NCI-H146 (cell line): Measurements from ENCODE around the gene SORCS2.

ENCODE experiments used
- DNase-seq: peaks from one replicate; lab custom pipeline; 2025; lab: John Stamatoyannopoulos, UW

The SORCS2 gene

DNA sequence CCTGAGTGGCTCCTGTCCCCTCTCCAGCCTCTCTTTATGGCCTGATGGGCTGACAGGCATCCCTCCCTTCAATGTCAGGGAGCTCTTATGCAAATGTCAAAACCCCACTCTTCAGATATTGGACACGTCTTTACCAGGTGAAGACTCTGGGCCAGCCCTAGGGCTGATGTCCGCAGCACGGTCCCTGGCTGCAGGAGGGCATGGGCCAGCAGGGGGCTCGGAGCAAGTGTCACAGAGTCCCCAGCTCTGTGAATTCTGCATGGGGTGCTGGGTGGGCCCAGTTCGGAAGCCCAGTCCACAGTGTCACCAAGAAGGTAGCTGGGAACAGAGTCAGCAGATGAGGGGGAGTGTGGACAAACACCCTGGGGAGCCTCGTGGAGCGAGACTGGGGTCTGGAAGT is 282.0 kb downstream of the SORCS2 start:
- no peak for DNase-seq

DNA sequence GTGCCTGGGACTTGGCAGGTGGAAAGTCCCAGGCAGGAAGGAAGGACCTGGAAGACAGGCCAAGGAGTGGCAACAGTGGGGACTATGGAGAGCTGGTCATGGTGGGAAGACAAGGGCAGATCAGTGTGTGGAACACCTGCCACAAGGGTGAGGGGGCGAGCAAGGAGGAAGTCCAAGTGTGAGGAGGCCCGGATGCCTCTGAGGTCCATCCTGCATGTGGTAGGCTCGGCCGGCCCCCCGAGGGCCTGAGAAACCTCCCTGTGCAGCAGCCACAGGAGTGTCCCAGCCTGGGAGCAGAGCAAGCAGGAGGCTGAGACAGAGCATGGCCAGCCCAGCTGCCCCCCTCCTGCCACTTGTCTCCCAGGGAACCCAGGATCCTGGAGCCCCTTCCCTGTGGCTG is 282.9 kb downstream of the SORCS2 start:
- no peak for DNase-seq

DNA sequence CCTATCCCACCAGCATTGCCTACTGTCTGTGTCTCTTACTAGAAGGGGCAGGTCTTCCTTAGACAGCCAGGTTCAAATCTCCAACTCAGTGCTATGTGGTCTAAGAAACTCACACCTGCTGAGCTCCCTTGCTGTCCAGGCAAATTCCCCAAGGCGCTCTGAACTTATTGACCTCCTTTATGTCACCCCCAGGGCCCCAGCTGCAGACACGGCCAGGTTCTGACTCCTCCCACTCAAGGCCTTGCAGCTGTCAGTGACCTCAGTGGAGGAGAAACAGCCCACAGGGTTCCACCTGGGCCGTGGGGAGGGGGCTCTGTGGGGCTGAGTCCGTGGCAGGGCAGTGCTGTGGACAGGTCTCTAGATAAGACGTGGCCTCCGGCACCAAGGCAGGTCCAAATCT is 284.5 kb downstream of the SORCS2 start:
- no peak for DNase-seq

DNA sequence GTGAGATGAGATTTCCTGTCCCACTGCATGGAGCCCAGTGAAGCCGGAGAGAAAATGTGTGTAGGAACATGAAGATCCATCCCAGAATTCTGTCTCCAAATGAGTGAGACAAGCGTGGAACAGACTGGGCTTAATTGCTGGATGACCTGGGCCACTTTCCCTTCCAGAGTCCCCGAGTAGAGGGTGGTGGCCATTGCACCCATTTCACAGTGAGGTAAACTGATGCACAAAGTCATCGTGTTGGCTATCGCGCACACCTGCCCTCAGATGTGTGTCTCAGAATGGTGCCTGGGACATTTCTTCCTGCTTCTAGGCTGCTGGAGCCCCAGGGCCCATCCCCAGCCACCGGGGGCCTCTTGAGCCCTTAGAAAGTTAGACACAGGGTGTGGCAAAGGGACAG is 285.4 kb downstream of the SORCS2 start:
- DNase-seq, result no peak

DNA sequence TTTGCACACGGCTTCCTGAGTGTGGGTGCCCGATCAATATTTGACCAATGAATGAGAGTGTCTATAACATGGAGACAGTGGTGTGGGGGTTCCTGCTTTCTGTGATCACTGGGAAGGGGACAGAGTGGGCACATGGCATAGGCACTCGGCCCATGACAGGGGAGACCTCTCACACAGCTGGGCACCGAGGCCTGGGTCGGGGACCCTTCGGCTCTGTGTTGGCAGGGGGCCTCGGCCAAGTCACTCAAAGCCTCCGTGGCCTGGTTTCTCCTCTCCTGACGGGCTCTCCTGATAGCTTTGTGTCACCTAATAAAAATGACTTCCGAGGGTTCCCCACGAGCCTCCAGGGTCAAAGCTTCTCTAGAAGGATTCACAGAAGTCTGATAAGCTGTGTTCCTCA is 286.3 kb downstream of the SORCS2 start:
- DNase-seq, result no peak

DNA sequence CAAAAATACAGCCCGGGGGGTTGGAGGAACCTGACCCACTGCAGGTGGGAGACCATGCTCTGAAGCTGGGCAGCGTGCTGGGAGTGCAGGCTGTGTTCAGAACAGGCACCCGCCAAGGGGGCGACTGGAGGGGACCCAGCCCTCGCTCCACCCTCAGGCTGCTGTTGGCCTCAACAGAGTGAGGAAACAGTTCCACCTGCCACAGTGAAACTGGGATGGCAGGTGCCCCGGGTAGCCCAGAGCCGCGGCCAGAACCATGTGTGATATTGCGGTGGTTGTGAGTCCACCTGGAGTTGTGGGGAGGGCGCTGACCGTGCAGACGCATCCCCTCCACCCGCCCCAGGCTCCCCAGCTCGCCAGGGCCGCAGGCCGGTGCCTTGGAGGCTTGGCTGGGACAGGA is 288.1 kb downstream of the SORCS2 start:
- no peak for DNase-seq

DNA sequence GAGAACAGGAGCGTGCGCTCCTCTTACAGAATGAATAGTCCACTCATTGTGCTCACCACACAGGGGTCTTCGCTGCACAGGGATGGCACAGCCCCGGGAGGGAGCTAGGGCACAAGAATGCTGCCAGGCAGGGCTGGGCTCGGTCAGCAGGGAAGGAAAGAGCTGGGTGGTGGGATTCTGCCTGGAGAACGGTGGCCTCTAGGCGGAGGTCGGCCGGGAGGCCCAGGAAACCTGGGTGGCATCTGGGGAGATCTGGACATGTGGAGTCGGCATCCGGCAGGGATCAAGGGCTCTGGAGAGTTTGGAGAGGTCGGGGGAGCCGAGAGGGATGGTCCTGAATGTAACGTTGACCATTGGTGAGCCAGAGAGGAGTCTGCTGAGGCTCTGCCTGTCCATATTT is 288.9 kb downstream of the SORCS2 start:
- DNase-seq, result no peak

DNA sequence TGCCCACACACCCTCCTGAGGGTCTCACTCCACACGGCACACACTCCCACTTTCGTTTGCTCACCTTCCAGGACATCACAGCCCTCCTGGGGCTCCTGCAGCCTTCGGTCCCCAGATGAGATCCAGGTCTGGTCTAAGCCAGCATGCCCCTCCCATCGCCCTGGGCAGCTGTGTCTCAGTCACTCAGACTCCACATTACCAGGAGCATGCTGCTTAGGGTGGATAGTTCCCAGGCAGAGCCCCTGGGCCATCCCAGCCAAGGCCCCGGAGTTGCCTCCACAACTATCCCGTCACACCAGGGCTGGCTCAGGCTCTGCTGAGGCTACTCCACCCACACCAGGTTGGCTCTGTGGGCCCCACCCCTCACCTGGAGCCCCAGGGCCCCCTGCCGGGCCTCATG is 292.8 kb downstream of the SORCS2 start:
- no peak for DNase-seq

DNA sequence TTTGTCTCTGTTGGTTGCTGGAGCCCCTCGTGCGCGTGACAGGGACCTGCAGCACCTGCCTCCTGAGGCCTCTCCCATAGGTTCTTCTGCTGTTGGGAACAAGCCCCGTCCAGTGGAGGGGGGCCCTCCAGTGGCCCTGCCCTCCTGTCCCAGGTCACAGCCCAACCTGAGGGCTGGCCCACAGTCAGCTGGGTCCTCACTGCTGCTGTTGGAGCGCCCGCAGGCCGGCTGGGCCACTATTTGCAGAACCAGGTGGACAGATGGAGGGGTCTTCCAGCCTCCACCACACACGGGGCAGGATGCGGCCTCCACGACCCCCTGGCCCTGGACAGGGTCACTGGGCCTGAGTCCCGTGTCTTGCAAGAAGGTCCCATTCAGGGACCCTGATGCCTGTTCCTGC is 293.8 kb downstream of the SORCS2 start:
- no peak for DNase-seq

DNA sequence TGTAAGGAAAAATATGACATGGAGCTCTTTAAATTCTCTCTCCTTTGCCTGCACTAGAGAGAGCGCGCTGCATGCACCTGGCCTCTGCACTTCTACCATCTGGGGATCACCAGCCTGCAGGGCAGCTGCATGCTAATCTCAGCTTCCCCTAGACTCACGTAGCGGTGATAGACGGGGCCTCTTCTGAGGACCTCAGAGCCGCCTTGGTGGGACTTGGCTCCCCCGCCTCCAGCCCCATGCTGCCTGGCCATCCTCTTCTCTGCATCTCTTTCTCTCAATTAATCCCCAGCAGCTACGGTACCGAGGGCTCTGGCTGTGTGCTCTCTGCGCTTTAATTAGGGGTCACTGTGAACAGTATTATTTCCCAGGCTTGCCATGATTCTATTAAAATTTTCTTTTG is 295.2 kb downstream of the SORCS2 start:
- DNase-seq, result no peak

DNA sequence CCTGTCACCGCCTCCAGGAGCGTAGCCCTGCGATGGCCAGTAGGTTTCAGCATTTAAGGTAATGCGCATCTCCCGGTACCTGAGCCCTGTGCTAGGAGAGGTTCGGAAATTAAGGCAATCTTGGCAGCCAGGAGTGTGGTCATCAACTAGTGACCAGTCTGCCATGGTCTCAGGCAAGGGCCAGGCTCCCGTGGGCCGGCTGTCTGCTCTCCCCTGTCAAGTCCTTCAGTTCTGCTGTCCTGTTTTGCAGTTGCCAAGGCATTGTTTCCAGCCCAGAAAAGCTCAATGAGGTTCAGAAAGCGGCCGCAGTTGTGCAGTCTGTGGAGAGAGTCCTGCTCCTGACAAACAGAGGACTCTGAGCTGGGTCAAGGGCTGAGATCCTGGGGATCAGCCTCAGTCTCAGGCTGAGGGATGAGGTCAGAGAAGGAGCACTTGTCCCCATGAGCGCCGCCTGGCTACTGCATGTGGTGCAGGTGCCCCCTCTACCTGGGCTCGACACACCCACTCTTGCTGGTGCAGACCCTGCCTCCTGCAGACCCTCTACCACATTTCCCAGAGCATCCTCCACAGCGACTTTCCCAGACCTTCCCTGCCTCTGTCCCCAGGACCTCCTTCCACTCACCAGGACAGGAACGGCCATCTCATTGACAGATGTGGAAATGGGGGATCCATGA is 295.8 kb downstream of the SORCS2 start:
- DNase-seq, result no peak

DNA sequence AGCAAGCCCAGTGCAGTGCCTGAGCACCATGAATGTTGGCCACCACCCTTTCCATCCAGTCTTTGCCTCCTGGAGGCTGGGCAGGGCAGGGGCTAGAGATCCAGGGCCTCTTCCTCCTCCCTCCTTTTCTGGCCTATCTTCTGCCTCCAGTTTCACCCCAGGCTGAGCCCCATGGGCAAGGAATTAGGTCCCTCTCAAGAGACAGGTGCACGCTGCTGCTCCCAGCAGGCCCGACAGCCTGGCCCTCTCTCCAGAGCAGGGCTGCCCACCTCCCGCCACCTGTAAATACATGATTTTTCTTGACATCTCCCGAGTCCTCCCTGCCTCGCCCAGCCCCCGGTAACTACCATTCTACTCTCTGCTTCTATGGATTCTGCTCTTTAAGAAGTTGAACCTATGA is 299.6 kb downstream of the SORCS2 start:
- no peak for DNase-seq

DNA sequence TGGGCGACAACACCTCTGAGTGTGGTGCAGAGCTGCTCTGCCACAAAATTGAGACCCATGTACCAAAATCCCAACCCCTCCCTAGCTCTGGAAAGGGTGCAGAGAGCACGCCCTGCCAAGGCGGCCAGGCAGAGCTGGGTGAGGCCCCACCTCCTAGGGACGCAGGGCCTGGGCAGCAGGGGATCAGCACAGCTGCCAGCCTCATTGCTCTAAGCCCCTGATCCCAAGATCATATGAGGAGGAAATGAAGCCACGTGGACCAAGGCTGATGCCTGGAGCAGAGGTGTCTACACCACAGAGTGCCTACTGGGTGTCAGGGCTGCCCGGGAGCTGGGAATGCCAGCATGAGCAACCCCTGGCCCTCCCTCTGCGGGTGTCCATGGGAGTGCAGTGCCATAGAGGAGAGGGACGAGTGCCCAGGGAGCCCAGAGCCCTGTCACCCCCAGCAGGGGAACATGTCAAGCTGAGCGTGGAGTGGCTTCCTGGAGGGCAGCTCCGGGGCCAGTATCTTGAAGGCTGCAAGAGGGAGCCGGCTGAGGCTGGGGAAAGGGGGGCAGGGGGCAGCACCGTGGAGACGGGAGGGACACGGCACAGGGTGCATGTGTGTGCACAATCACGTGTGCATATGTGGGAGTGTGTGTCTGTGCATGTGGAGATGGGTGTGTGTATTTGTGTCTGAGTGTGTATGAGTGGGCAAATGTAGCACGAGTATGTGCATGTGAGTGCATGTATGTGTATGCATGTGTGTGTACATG is 306.3 kb downstream of the SORCS2 start:
- no peak for DNase-seq

DNA sequence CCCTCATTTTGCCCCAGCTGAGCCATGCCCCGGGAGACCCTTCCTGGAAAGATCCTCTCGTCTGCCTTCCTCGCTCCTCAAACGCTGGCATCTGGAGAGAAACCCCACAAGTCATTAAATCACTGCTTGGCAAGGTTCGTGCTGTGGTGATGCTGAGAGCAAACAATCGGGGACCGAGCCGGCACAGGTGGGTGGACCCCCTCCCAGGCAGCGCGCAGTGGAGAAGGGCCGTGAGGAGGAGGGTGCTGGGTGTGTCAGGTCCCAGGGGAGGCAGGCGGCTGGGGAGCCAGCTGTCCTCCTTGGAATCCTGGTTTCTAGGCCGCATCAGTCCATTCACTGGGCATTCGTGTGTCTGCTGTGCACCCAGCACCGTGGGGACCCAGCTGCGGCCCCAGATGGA is 307.3 kb downstream of the SORCS2 start:
- no peak for DNase-seq

DNA sequence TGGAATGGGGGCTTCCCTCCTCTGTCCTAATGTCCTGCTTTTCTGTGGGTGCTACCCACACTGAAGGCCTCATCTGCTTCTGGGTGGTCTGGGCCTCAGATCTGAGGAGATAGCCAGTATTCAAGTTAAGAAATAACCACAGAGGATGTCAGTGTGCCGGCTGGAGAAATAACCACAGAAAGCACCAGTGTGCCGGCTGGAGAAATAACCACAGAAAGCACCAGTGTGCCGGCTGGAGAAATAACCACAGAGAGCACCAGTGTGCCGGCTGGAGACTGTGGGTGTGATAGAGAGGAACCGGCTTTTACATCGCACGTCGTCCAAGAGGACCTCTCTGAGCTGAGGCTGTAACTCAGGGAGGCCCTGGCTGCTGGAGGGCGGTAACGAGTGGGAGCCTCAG is 308.1 kb downstream of the SORCS2 start:
- no peak for DNase-seq

DNA sequence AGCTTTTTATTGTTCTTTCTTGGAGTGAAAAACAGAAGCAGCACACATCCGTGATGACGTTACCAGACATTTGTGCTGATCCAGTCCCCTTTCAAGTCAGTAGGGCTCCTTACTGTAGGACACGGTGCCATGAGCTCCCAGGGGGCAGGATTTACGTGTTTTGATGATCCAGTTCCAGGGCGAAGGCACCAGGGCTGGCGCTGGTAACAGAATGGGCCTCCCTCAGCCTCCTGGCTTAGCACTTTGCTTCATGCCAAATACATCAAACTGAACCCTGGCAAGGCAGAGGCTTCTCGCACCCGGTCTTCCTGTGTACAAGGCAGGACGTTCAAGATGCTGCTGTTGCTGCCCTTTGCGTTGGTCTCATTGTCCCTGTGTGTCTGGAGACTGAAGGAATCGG is 309.0 kb downstream of the SORCS2 start:
- DNase-seq, result no peak

DNA sequence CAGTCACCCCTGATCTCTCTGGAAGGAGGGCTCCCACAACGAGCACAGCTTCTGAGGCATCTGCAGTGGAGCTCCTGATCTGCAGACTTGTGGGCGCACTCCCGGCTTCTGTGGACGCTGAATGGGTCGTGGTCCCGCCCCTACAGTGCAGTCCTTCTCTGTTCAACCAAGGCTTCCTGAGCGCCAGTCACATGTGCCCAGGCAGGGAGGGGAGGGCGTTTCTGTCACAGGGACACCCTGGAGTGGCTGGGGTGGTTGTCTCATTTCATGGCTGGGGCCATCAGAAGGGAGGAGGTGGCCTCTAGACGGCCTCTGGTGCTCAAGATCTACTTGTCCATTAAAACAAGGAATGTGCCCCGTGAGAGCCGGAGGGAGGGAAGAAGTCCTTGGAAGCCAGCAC is 309.5 kb downstream of the SORCS2 start:
- DNase-seq, result no peak

DNA sequence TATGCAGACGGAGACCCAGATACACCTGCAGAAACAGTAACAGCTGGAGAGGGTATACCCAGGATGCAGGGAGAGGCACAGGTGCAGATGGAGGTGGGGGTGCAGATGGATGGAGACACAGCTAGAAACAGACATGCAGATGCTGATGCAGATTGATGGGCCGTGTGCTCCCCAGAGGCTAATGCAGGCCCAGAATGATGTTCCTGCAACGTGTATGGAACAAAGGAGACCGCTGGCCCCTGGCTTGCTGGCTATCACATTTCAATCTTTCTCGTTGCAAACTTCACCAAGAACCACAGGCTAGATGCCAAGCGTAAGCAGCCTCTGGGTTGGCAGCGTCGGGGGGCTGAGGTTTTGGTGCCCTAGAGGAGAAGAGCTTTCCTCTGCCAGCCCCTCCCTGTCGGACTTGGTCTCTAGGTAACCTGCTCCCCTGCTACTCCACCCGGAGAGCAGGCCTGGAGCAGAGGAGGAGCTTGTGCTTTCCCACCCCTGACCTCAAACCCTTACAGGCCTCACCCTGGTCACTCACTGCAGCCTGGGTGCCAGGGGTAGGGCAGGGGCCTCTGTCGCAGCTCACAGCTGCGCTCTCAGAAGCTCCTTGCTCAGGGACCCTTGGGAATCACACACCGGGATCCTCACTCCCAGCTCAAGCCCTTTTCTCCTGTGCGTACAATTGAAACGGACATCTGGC is 311.4 kb downstream of the SORCS2 start:
- no peak for DNase-seq

DNA sequence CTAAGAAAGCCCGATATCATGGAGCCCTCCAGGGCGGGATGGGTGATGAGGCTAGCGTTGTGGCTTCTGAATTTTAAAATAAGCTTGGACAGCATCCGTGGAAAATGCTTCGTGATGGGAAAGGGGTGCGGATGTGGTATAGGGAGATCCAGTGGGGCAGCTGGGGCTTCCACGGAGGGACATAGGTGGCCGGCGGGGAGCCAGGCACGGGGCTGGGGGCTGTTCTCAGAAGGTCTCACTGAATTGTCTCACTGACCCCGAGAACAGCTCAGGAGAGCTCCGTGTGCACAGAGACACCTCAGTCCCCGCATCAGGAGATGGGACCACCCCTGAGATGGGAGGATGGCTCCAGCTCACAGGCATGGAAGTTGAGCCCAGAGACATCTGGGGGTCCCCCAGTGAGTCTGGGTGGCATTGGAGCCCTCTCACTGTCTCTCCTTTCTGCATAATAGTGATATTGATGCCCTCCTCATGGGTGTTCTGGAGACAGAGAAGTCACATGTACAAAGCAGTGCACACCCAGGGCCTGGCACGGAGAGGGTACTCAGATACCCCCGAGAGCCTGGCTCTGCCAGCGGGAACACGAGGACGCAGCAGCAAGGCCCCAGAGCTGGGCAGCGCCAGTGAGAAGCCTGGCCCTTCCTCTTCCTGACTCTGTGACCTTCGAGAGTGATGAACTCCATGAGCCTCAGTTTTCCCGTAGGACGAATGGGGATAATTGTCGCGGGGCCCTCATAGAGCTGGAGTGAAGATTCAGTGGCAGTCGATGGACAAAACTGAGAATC is 313.0 kb downstream of the SORCS2 start:
- DNase-seq, result no peak

DNA sequence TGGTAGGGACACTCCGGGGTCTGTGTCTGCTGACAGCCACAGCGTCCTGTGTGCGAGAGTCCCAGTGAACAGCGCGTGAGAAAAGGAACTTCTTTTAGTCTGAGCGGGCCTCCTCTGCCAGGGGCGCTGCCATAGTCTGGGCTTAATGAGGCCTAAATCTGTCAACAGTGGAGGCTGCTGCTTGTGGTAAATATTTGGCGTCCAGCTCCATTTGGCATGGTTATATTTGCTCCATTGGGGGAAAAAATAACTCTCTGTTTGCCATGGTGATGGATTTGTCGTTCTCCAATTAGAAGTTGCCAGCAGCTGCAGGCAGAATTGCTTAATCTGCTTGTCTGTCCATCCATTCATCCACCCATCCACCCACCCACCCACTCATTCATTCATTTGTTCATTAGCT is 313.8 kb downstream of the SORCS2 start:
- DNase-seq, result no peak

DNA sequence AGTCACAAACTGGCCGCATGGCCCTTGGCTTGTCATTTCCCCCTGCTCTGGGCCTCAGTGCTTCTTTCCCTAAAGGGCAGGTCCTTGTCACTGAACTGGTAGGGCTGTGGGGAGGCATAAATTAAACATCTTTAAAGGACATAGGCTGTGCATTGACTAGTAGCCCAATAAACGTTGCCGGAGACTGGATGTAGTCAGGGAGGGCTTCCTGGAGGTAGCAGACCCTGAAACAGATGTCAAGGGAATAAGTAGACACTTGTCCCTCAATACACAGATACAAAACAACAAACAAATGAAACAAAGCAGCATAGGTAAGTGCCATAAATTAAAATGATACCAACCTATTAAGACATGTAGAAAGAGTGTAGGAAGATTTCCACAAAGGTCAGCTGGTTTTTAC is 314.2 kb downstream of the SORCS2 start:
- DNase-seq, result no peak

DNA sequence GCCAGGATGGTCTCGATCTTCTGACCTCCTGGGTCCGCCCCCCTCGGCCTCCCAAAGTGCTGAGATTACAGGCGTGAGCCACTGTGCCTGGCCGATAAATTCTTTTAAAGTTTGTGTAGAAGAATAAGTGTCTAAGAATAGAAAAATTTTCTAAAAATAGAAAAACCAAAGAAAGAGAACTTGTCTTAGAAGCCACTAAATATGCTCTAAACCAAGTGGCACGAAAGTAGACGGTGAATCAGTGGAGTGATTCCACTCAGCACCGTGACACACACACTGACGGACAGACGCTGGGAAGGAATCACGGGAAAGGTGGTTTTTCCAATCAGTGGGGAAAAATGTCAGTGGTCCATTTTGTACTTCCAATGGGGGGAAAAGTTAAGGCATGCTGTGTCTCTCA is 315.0 kb downstream of the SORCS2 start:
- DNase-seq, result no peak

DNA sequence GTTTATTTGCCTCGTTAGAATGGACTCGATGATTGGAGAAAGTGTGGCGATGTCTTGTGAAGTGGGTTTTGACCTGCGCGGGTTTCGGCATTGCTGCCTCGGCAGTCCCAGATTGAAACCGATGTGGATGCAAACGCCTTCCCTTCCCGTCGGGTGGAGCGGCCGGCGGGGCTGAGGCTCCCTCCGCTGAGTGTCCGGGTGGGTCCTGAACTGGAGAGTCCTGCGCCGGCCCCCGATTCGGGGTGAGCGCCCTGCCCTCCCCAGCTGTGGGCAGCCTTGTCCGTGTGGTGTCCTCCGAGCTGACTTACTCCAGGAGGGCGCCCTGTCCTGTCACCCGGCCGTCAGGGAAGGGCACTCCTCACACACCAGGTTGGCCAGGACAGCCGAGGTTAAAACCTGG is 317.7 kb downstream of the SORCS2 start:
- no peak for DNase-seq
